Coronary artery (tissue), 2 donors: ENCODE data around the gene FAM8A1.

Source experiments
- DNase-seq: peaks from one replicate; pipeline ENCODE4 v3.0.0-alpha.2; 2017; ENCODE audit warnings: low spot score
- H3K27ac ChIP-seq, 2 donors: fragments of 200-600 bp; sonication (generic); one replicate each; pipeline ENCODE4 v1.5.1; 2016 to 2019
- H3K4me3 ChIP-seq: fragments of 200-600 bp; sonication (generic); 2 replicates; pipeline ENCODE4 v1.5.1; 2016; ENCODE audit warnings: mild to moderate bottlenecking, moderate library complexity
- CTCF ChIP-seq: fragments of 200-600 bp; sonication (generic); IDR thresholded peaks from one replicate; pipeline ENCODE4 v1.5.1; 2019; ENCODE audit warnings: antibody characterized with exemption

The FAM8A1 gene

GRCh38 chr6:17599877-17600526 lies at the start of gene FAM8A1:
Gene FAM8A1, plus strand, starts transcription at chr6:17600302. Its CDS starts 108 bp downstream, at chr6:17600410.
- DNase-seq = peak; percentile 95
- H3K4me3 ChIP-seq = peak within 1 kb of the TSS; percentile 94
- H3K27ac ChIP-seq = peak within 1 kb of the TSS; percentile 89 to 96
- peak; percentile 63 for TF ChIP-seq CTCF

- DNase-seq = no peak
- TF ChIP-seq CTCF = no peak
- H3K27ac ChIP-seq = no peak overlapping the region
- no peak overlapping the region for H3K4me3 ChIP-seq
Measured at GRCh38 chr6:17551383-17551958, 48.6 kb upstream of the FAM8A1 start.

- no peak overlapping the region for H3K4me3 ChIP-seq
- H3K27ac ChIP-seq = no peak overlapping the region
- no peak for DNase-seq
- no peak for TF ChIP-seq CTCF
Measured at GRCh38 chr6:17552861-17553260, 47.2 kb upstream of the FAM8A1 start.

- no peak for TF ChIP-seq CTCF
- DNase-seq = no peak
Measured at GRCh38 chr6:17556014-17556413, 44.1 kb upstream of the FAM8A1 start.

GRCh38 chr6:17562636-17563035 lies 37.5 kb upstream of the FAM8A1 start:
- DNase-seq = no peak
- no peak for TF ChIP-seq CTCF
- no peak overlapping the region for H3K4me3 ChIP-seq
- H3K27ac ChIP-seq = no peak overlapping the region

More at GRCh38 chr6:17556014-17556413, 44.1 kb upstream of the FAM8A1 start:
- no peak overlapping the region for H3K27ac ChIP-seq
- no peak overlapping the region for H3K4me3 ChIP-seq

GRCh38 chr6:17565399-17565798 lies 34.7 kb upstream of the FAM8A1 start:
- no peak for TF ChIP-seq CTCF

More at GRCh38 chr6:17565399-17565798, 34.7 kb upstream of the FAM8A1 start:
- no peak overlapping the region for H3K27ac ChIP-seq
- DNase-seq = no peak
- no peak overlapping the region for H3K4me3 ChIP-seq
